Measurements from ENCODE around the gene MTARC2.

- TF ChIP-seq CTCF (IDR thresholded peaks at IDR 0.05) (no peak), POLR2A (IDR thresholded peaks at IDR 0.05) (no peak)
Observed at GRCh38 chr1:220741349-220741748, 6.8 kb upstream of the MTARC2 start.
